PC-9 (cell line): ENCODE results near the gene CLDND2.

Experiments
- EZH2 ChIP-seq: fragments of 200-600 bp; sonication (generic); IDR thresholded peaks from 2 replicates; pipeline ENCODE4 v1.8.0; 2017; ENCODE audit warnings: antibody characterized with exemption, low read depth
- TF ChIP-seq, protein P1 (sequence below): fragments of 200-600 bp; sonication (generic); conservative IDR thresholded peaks from 2 replicates; pipeline ENCODE4 v1.6.1; 2017; ENCODE audit warnings: mixed run types, antibody characterized with exemption, mild to moderate bottlenecking, moderate library complexity

DNA sequence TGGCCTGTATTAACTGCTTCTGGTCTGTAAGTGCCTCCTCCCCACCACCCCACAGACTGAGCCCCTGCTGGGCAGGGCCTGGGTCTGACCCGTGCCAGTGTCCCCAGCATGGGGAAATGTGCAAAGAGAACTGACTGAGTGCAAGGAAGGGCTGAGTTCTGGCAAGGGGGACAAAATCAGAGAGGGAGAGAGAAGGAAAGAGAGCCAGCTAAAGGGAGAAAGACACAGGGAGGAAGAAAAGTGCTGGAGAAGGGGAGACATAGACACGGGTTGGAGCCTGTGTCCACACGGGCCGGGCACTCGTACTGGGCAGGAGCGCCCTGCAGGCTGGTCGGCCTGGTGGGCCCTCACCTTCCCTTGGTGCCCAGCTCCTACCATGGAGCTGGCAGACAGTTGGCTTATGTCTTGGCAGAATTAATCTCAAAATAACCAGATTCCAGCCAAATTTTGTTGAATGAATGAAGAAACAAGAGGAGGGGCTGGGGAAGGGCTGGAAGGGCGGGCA, 2.4 kb upstream of the CLDND2 start:
- TF ChIP-seq, protein P1, sequence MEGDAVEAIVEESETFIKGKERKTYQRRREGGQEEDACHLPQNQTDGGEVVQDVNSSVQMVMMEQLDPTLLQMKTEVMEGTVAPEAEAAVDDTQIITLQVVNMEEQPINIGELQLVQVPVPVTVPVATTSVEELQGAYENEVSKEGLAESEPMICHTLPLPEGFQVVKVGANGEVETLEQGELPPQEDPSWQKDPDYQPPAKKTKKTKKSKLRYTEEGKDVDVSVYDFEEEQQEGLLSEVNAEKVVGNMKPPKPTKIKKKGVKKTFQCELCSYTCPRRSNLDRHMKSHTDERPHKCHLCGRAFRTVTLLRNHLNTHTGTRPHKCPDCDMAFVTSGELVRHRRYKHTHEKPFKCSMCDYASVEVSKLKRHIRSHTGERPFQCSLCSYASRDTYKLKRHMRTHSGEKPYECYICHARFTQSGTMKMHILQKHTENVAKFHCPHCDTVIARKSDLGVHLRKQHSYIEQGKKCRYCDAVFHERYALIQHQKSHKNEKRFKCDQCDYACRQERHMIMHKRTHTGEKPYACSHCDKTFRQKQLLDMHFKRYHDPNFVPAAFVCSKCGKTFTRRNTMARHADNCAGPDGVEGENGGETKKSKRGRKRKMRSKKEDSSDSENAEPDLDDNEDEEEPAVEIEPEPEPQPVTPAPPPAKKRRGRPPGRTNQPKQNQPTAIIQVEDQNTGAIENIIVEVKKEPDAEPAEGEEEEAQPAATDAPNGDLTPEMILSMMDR: no peak
- no peak for TF ChIP-seq EZH2
